A549 (cell line): ENCODE measurements around the gene CAPN2. TPM values are rescaled to one million over a fixed set of nuclear protein-coding genes. Genes with fewer than 3 reads are reported as not detected.

Experiments
- ATAC-seq, 2 experiments: fragments of 200-7000 bp in 1 of 2; fragments of >200 bp in 1 of 2; cut with Nextera tagmentation in 1 of 2; cut with Tn5 transposase in 1 of 2; 3 replicates each; pipeline versions ENCODE4 v1.8.0 to v1.9.1; 2018 to 2020; ENCODE audit warnings: mild to moderate bottlenecking in 1 of 2, moderate library complexity in 1 of 2
- CTCF ChIA-PET: fragments of 300-600 bp; sonication (Branson Sonifier 250); formaldehyde crosslinking; extraction: SDS; loops from one replicate; lab custom pipeline; 2021; ENCODE audit warnings: antibody characterized with exemption, inconsistent platforms; lab: Yijun Ruan, JAX
- POLR2A ChIA-PET: fragments of 350-600 bp; formaldehyde crosslinking; extraction: SDS; loops from one replicate; lab custom pipeline; 2021; ENCODE audit warnings: antibody characterized with exemption, inconsistent platforms; lab: Yijun Ruan, JAX
- DNase-seq, 2 experiments: peaks; one replicate each; pipeline versions ENCODE4 v3.0.0 to v3.0.0-alpha.2; 2011 to 2016; ENCODE audit warnings: low read depth in 1 of 2, low spot score in 1 of 2
- FAIRE-seq: peaks from 2 replicates; lab custom pipeline; 2011; peaks lifted over from hg19 to GRCh38; lab: Jason Lieb, UNC
- H3K27ac ChIP-seq, 2 experiments: fragments of >200 bp; sonication (Bioruptor Twin); formaldehyde crosslinking; 3 replicates each; pipeline ENCODE4 v1.5.1; 2016 to 2017
- H3K4me1 ChIP-seq: fragments of >200 bp; sonication (Bioruptor Twin); formaldehyde crosslinking; 3 replicates; pipeline ENCODE4 v1.6.1; 2016
- H3K4me2 ChIP-seq: fragments of >200 bp; sonication (Bioruptor Twin); formaldehyde crosslinking; 3 replicates; pipeline ENCODE4 v1.6.1; 2016
- H3K4me3 ChIP-seq: fragments of >200 bp; sonication (Bioruptor Twin); formaldehyde crosslinking; 3 replicates; pipeline ENCODE4 v1.5.1; 2016
- H3K9me3 ChIP-seq: fragments of >200 bp; sonication (Bioruptor Twin); formaldehyde crosslinking; 3 replicates; pipeline ENCODE4 v1.6.1; 2016
- CBX2 ChIP-seq: fragments of 200-600 bp; sonication (generic); IDR thresholded peaks from 2 replicates; pipeline ENCODE4 v1.6.1; 2016; ENCODE audit warnings: low read depth, mild to moderate bottlenecking, borderline replicate concordance
- CEBPB ChIP-seq, 2 experiments: fragments of >200 bp in 1 of 2; sonication (Bioruptor Twin) in 1 of 2; formaldehyde crosslinking in 1 of 2; IDR thresholded peaks; 2 replicates each; pipeline ENCODE4 v1.6.1; 2012 to 2016
- EHF ChIP-seq: fragments of 250-450 bp; sonication (Bioruptor Pico); IDR thresholded peaks from 2 replicates; pipeline ENCODE4 v1.5.0; 2020; ENCODE audit warnings: mild to moderate bottlenecking
- EP300 ChIP-seq, 2 experiments: fragments of >200 bp; sonication (Bioruptor Twin); formaldehyde crosslinking; IDR thresholded peaks; 2 replicates in 1 of 2; 3 replicates in 1 of 2; pipeline ENCODE4 v1.6.1; 2016 to 2017
- FOSL2 ChIP-seq, 2 experiments: fragments of 450-650 bp in 1 of 2; fragments of >200 bp in 1 of 2; sonication (Bioruptor Twin) in 1 of 2; formaldehyde crosslinking; IDR thresholded peaks; 2 replicates each; pipeline versions ENCODE4 v1.5.0 to v1.6.1; 2016 to 2020; ENCODE audit warnings: mild to moderate bottlenecking in 1 of 2, moderate library complexity in 1 of 2
- HEYL ChIP-seq: fragments of 250-450 bp; sonication (Bioruptor Pico); IDR thresholded peaks from 2 replicates; pipeline ENCODE4 v1.8.0; 2021; ENCODE audit warnings: mild to moderate bottlenecking, moderate library complexity
- HOXA7 ChIP-seq: fragments of 250-450 bp; sonication (Bioruptor Pico); IDR thresholded peaks from 2 replicates; pipeline ENCODE4 v1.5.0; 2020; ENCODE audit warnings: mild to moderate bottlenecking, moderate library complexity
- HOXB5 ChIP-seq: fragments of 250-450 bp; sonication (Bioruptor Pico); IDR thresholded peaks from 2 replicates; pipeline ENCODE4 v1.5.0; 2020; ENCODE audit warnings: mild to moderate bottlenecking, moderate library complexity
- JUN ChIP-seq, 2 experiments: fragments of >200 bp; sonication (Bioruptor Twin); formaldehyde crosslinking; IDR thresholded peaks; 2 replicates in 1 of 2; 3 replicates in 1 of 2; pipeline ENCODE4 v1.6.1; 2016 to 2017
- KDM5A ChIP-seq: fragments of 200-600 bp; sonication (generic); IDR thresholded peaks from 2 replicates; pipeline ENCODE4 v1.6.1; 2016; ENCODE audit warnings: antibody characterized with exemption, mild to moderate bottlenecking
- MYC ChIP-seq: IDR thresholded peaks from 2 replicates; pipeline ENCODE4 v1.6.1; 2012; ENCODE audit warnings: mild to moderate bottlenecking, inconsistent platforms, low read length, improper control_type of control experiment, borderline replicate concordance
- NFE2L2 ChIP-seq: fragments of 150-350 bp; conservative IDR thresholded peaks from 2 replicates; pipeline ENCODE4 v1.6.1; 2014; ENCODE audit warnings: low read length
- POLR2AphosphoS2 ChIP-seq: conservative IDR thresholded peaks from 2 replicates; pipeline ENCODE4 v1.6.1; 2012; ENCODE audit warnings: low read length, improper control_type of control experiment, inconsistent platforms
- RAD21 ChIP-seq, 2 experiments: fragments of >200 bp in 1 of 2; sonication (Bioruptor Twin) in 1 of 2; formaldehyde crosslinking in 1 of 2; IDR thresholded peaks in 1 of 2; conservative IDR thresholded peaks in 1 of 2; 2 replicates in 1 of 2; 3 replicates in 1 of 2; pipeline ENCODE4 v1.6.1; 2012 to 2018; ENCODE audit warnings: inconsistent platforms in 1 of 2
- RARB ChIP-seq: fragments of 250-450 bp; sonication (Bioruptor Pico); IDR thresholded peaks from 2 replicates; pipeline ENCODE4 v1.8.0; 2021; ENCODE audit warnings: mild to moderate bottlenecking, moderate library complexity
- RNF2 ChIP-seq: fragments of 200-600 bp; sonication (generic); IDR thresholded peaks from 2 replicates; pipeline ENCODE4 v1.6.1; 2016; ENCODE audit warnings: low read depth, mild to moderate bottlenecking, antibody characterized with exemption, moderate library complexity, borderline replicate concordance
- SREBF2 ChIP-seq: fragments of 450-650 bp; IDR thresholded peaks from 2 replicates; pipeline ENCODE4 v1.6.1; 2014; ENCODE audit warnings: mild to moderate bottlenecking, moderate library complexity
- TFCP2L1 ChIP-seq: fragments of 250-450 bp; sonication (Bioruptor Pico); IDR thresholded peaks from 2 replicates; pipeline ENCODE4 v1.5.0; 2021; ENCODE audit warnings: mild to moderate bottlenecking
- TP53 ChIP-seq: fragments of 250-450 bp; sonication (Bioruptor Pico); IDR thresholded peaks from 2 replicates; pipeline ENCODE4 v1.5.0; 2021; ENCODE audit warnings: mild to moderate bottlenecking, moderate library complexity
- ZFP36 ChIP-seq: fragments of 450-650 bp; IDR thresholded peaks from 2 replicates; pipeline ENCODE4 v1.6.1; 2014; ENCODE audit warnings: borderline replicate concordance; ENCODE audit not compliant: partially characterized antibody
- WGBS: methylation state at CpG from one replicate; pipeline ENCODE4 v1.1.6; 2017; ENCODE audit errors: missing lambda C conversion rate; 5-methylcytosine and 5-hydroxymethylcytosine counted together
- polyA plus RNA-seq, 4 experiments: library from polyadenylated mRNA; depleted of rRNA in 3 of 4; stranded (reverse); fragments of >200 nt; fragmentation: RNase III in 1 of 4; extraction: RNeasy Plus Mini Kit Qiagen cat#74134 plus additional on column Dnase treatment in 1 of 4; gene quantifications; 2 replicates in 3 of 4; 3 replicates in 1 of 4; pipeline ENCODE4 v1.2.3, GENCODE V29; 2011 to 2017
- TF ChIP-seq, protein P1 (sequence below): fragments of >200 bp; sonication (Bioruptor Twin); formaldehyde crosslinking; IDR thresholded peaks from 3 replicates; pipeline ENCODE4 v1.5.1; 2016
- TF ChIP-seq, protein P2 (sequence below): fragments of 250-450 bp; sonication (Bioruptor Pico); IDR thresholded peaks from 2 replicates; pipeline ENCODE4 v1.5.0; 2021; ENCODE audit warnings: mild to moderate bottlenecking, moderate library complexity, borderline replicate concordance
- TF ChIP-seq, protein P3 (sequence below): fragments of 150-350 bp; IDR thresholded peaks from 2 replicates; pipeline ENCODE4 v1.6.1; 2014; ENCODE audit warnings: low read depth, mild to moderate bottlenecking, low read length

The CAPN2 gene
- polyA plus RNA-seq, 2 of the 4 experiments (the other 2 are of a cell fraction) = 199 to 300 TPM

DNA sequence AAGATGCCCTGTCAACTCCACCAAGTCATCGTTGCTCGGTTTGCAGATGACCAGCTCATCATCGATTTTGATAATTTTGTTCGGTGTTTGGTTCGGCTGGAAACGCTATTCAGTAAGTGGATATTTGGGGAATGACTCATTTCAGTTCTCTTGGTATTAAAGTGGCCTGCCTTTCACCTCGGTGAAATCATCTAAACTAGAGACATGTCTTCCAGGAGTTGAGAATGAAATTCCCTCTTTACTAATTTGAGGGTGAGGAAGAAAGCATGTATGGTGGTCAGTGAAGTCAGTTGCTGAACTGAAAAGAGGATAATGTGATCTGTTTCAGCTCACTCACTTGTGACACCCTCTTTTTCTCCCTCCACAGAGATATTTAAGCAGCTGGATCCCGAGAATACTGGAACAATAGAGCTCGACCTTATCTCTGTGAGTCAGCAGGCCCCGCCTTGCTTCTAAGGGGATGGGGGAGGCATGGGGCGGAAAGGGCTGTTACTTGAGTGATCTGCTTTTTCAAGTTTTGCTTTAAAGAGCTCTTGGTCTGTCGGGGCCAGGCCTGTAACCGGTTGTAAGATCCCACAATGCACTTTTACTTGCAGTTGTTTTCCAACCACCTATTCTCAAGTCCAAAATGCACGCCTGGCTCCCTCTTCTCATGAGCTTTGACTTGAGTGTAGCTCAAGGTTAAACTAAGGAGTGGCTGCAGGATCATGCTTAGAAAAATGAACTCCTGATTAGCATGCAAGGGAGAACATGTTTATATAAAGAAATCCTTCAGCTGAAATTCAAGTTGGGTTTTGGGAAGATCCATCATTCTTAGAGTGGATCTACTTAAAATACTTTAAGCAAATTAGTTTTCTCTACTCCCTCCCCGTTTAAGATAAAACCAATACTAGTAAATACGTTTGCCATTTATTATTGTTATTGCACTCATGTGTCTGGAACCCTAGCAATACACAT, 59.8 kb downstream of the CAPN2 start (continued):
- TF ChIP-seq HOXA7 (CRISPR knock-in tag) (no peak), RNF2 (no peak), HEYL (CRISPR knock-in tag) (no peak), MYC (no peak), ZFP36 (no peak), NFE2L2 (no peak), EHF (CRISPR knock-in tag) (no peak), POLR2AphosphoS2 (no peak), KDM5A (no peak), CBX2 (no peak), TFCP2L1 (CRISPR knock-in tag) (no peak), EP300 (IDR thresholded peaks at IDR 0.05) (no peak), SREBF2 (no peak), TP53 (CRISPR knock-in tag) (no peak), JUN (IDR thresholded peaks at IDR 0.05) (peak in 1 of 2 experiments; percentile 52; a peak in 2 of 5 replicates), RARB (no peak)
- TF ChIP-seq, protein P1, sequence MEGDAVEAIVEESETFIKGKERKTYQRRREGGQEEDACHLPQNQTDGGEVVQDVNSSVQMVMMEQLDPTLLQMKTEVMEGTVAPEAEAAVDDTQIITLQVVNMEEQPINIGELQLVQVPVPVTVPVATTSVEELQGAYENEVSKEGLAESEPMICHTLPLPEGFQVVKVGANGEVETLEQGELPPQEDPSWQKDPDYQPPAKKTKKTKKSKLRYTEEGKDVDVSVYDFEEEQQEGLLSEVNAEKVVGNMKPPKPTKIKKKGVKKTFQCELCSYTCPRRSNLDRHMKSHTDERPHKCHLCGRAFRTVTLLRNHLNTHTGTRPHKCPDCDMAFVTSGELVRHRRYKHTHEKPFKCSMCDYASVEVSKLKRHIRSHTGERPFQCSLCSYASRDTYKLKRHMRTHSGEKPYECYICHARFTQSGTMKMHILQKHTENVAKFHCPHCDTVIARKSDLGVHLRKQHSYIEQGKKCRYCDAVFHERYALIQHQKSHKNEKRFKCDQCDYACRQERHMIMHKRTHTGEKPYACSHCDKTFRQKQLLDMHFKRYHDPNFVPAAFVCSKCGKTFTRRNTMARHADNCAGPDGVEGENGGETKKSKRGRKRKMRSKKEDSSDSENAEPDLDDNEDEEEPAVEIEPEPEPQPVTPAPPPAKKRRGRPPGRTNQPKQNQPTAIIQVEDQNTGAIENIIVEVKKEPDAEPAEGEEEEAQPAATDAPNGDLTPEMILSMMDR = no peak

DNA sequence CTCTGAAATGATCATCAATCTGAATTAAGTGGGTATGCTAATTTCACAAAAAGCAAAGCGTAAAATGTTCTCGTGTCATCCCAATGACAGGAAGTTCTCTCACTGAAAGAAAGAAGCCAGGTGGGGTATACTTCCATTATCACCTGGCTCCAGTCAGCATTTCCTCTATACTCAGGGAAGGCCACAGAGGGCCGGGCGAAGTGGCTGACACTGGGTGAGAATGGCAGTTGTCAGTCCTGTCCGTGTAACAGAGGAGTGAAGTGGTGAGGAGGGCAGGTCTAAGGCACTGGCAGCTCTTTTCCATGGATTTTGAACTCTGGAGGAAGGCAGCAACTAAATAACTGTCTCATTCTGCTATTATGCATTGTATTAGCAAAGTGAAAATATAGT, 60.4 kb downstream of the CAPN2 start:
- peak overlapping the region; percentile 79 to 89 for H3K27ac ChIP-seq
- ATAC-seq = no peak
- no peaks in the 10 kb centered on the region for H3K9me3 ChIP-seq
- peaks cover 70% of the 10 kb centered on the region for H3K4me1 ChIP-seq
- CTCF ChIA-PET = interaction anchor here (1.1 to 5.0 kb wide), 6 partner anchors 10 to 74 kb away, joined by 3 to 47 read pairs (median 4); partner anchors contain the start of gene CAPN2
- POLR2A ChIA-PET = interaction anchor here (0.8 to 1.4 kb wide), 3 partner anchors 72 to 74 kb away, joined by 3 to 12 read pairs (median 3); partner anchors contain the start of gene TP53BP2
- FAIRE-seq = no peak
- TF ChIP-seq, protein P2, sequence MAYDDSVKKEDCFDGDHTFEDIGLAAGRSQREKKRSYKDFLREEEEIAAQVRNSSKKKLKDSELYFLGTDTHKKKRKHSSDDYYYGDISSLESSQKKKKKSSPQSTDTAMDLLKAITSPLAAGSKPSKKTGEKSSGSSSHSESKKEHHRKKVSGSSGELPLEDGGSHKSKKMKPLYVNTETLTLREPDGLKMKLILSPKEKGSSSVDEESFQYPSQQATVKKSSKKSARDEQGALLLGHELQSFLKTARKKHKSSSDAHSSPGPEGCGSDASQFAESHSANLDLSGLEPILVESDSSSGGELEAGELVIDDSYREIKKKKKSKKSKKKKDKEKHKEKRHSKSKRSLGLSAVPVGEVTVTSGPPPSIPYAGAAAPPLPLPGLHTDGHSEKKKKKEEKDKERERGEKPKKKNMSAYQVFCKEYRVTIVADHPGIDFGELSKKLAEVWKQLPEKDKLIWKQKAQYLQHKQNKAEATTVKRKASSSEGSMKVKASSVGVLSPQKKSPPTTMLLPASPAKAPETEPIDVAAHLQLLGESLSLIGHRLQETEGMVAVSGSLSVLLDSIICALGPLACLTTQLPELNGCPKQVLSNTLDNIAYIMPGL (CRISPR knock-in tag) = no peak
- TF ChIP-seq RAD21 (conservative IDR thresholded peaks at IDR 0.05 in 1 of 2, IDR thresholded peaks at IDR 0.05 in 1 of 2) = no peak
- TF ChIP-seq HOXB5 (CRISPR knock-in tag) = no peak
- no peak for TF ChIP-seq FOSL2 (IDR thresholded peaks at IDR 0.05)
- no peak for TF ChIP-seq FOSL2 (CRISPR knock-in tag; IDR thresholded peaks at IDR 0.05)
- TF ChIP-seq CEBPB (IDR thresholded peaks at IDR 0.05) = no peak
- TF ChIP-seq, protein P1 = no peak
- TF ChIP-seq, protein P3, sequence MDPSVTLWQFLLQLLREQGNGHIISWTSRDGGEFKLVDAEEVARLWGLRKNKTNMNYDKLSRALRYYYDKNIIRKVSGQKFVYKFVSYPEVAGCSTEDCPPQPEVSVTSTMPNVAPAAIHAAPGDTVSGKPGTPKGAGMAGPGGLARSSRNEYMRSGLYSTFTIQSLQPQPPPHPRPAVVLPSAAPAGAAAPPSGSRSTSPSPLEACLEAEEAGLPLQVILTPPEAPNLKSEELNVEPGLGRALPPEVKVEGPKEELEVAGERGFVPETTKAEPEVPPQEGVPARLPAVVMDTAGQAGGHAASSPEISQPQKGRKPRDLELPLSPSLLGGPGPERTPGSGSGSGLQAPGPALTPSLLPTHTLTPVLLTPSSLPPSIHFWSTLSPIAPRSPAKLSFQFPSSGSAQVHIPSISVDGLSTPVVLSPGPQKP = no peak
- H3K4me3 ChIP-seq = no peak overlapping the region
- DNase-seq = no peak
- peak overlapping the region; percentile 63 for H3K4me2 ChIP-seq
- 91% methylated on average over 5 of the region's 5 CpGs for WGBS
